Esophagus (tissue), 2 donors: Measurements from ENCODE around the gene WNT5B. TPM values are rescaled to one million over a fixed set of nuclear protein-coding genes. Genes with fewer than 3 reads are reported as not detected.
A peak's percentile ranks its signal among the peaks of the same experiment; 100 is the strongest.

Experiments used
- H3K27ac ChIP-seq, 2 donors: one replicate each; pipeline ENCODE4 v1.5.1; 2013; ENCODE audit warnings: low read depth in 2 of 2, mild to moderate bottlenecking in 2 of 2, inconsistent platforms in 1 of 2, low read length in 1 of 2, moderate library complexity in 1 of 2
- H3K27me3 ChIP-seq, 2 donors: one replicate each; pipeline ENCODE4 v1.6.1; 2013; ENCODE audit warnings: low read length in 2 of 2, control low read depth in 1 of 2, mild to moderate bottlenecking in 1 of 2; ENCODE audit not compliant: insufficient read depth in 2 of 2, control insufficient read depth in 1 of 2
- H3K36me3 ChIP-seq, 2 donors: one replicate each; pipeline ENCODE4 v1.6.1; 2013; ENCODE audit warnings: low read length in 1 of 2; ENCODE audit not compliant: control insufficient read depth in 2 of 2, insufficient read depth in 2 of 2
- H3K4me1 ChIP-seq, 2 donors: one replicate each; pipeline ENCODE4 v1.6.1; 2013; ENCODE audit warnings: low read length in 1 of 2; ENCODE audit not compliant: control insufficient read depth in 2 of 2, insufficient read depth in 2 of 2
- H3K4me3 ChIP-seq, 2 donors: one replicate each; pipeline ENCODE4 v1.5.1; 2013; ENCODE audit warnings: low read length in 2 of 2, mild to moderate bottlenecking in 2 of 2, low read depth in 1 of 2, moderate library complexity in 1 of 2
- H3K9me3 ChIP-seq, 2 donors: one replicate each; pipeline ENCODE4 v1.6.1; 2013; ENCODE audit warnings: mild to moderate bottlenecking in 2 of 2, low read depth in 1 of 2, low read length in 1 of 2, moderate library complexity in 1 of 2; ENCODE audit not compliant: control insufficient read depth in 2 of 2, insufficient read depth in 1 of 2
- WGBS, 2 donors: extraction: QIAGEN DNeasy Blood & Tissue Kit; methylation state at CpG; one replicate each; pipeline ENCODE4 v1.1.7; 2013; 5-methylcytosine and 5-hydroxymethylcytosine counted together
- polyA plus RNA-seq, 2 donors: library from polyadenylated mRNA; stranded (reverse); fragments of 200-250 nt; gene quantifications; one replicate each; pipeline ENCODE4 v1.2.3, GENCODE V29; 2013
- donor health status: healthy with polysubstance abuse.
- donor health status: Bipolar disorder and iron deficiency.

Gene WNT5B
- polyA plus RNA-seq, 2 donors = 10.1 to 13.9 TPM

DNA sequence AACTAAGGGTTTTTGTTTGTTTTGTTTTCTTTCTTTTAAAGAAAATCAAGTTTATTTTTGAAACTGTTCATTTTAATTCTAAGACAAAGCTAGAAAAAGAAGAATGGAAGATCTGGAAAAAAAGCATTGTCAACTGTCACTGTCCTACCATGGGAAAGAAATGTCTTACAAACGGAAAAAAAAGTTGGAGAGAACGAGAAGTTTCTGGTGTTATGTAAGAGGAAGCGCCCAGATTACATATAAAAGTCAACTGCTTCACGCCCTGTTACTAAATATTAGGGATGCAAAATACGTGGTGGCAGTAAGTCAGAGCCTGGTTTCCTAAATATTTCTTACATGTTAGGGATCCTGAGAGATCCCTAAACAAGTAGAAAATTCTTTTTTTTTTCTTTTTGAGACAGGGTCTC, 20.3 kb upstream of the WNT5B start:
- no peaks in the 10 kb centered on the region for H3K9me3 ChIP-seq
- no peaks in the 10 kb centered on the region for H3K27me3 ChIP-seq
- H3K27ac ChIP-seq = peak overlapping the region; percentile 43 to 80
- H3K36me3 ChIP-seq = no peaks in the 10 kb centered on the region
- no peak overlapping the region for H3K4me3 ChIP-seq
- H3K4me1 ChIP-seq = peaks cover 0 to 5% of the 10 kb centered on the region in 2 donors
- 26 to 39% methylated on average over 5 of the region's 5 CpGs for WGBS, 2 donors

DNA sequence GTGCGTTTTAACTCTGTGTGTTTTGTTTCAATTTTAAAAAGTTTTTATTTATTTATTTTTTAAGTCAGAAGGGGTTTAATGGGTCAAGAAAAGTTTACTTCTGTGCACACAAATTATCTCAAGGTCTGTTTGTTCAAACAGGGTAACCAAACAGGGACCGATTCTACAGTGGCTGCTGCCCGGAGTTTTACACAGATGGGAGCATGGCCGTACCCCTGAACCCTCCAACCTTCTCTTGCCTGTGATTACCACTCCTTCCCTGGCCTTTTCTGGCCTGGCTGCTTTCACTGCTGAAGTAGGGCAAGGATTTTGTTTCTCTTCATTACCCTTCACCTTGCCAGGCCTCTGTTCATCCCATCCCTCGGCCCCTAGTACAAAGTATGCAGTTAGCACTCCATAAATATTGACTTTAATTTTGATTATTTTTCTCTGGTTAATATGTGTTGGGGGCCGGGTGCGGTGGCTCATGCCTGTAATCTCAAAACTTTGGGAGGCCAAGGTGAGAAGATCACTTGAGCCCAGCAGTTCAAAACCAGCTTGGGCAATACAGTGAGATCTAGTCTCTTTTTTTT, 18.9 kb upstream of the WNT5B start:
- H3K9me3 ChIP-seq = no peaks in the 10 kb centered on the region
- no peaks in the 10 kb centered on the region for H3K27me3 ChIP-seq
- peak overlapping the region in 1 of 2 donors; percentile 24 for H3K27ac ChIP-seq
- WGBS, 2 donors = 79 to 93% methylated on average over 7 of the region's 7 CpGs
- no peaks in the 10 kb centered on the region for H3K36me3 ChIP-seq
- no peak overlapping the region for H3K4me3 ChIP-seq
- H3K4me1 ChIP-seq = peaks cover 0 to 2% of the 10 kb centered on the region in 2 donors

DNA sequence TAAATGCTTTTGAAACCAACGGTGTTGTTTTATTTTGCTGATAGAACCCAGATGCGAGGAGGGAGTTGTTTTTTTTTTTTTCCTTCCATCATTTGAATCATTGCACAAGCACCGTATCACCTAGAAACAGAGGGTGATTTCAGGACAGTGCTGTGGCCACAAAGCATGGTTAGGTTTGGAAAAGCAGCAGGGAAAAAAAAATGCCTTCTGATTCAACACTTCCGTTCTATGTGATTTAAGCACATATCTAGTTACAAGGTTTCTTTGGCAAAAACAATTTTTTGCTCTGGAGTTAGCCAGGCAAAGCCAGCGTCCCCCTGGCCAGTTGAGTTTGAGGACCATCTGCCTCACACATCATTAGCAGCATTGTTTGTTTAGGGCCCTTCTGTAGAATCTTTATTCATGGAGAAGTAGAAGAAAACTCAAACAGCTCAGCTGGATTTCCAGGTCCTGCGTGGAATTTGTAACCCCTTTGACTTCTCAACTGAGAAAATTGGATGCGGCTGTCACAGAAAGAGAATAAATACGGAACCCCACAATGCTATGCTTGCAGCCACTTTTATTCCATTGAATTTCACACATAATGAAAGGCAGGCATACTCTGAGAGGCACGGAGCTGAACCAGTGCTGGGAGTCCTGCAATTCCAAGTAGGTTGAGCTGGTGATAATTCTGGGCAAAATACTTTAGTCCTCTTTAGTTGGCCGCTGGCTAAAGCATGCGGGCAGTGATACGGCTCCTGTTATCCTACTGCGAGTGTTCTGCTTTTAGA, 17.0 kb upstream of the WNT5B start:
- no peak overlapping the region for H3K4me3 ChIP-seq
- H3K9me3 ChIP-seq = no peaks in the 10 kb centered on the region
- peaks cover 0 to 2% of the 10 kb centered on the region in 2 donors for H3K4me1 ChIP-seq
- 82 to 83% methylated on average over 13 of the region's 13 CpGs for WGBS, 2 donors
- H3K27ac ChIP-seq = no peak overlapping the region
- no peaks in the 10 kb centered on the region for H3K36me3 ChIP-seq
- no peaks in the 10 kb centered on the region for H3K27me3 ChIP-seq

DNA sequence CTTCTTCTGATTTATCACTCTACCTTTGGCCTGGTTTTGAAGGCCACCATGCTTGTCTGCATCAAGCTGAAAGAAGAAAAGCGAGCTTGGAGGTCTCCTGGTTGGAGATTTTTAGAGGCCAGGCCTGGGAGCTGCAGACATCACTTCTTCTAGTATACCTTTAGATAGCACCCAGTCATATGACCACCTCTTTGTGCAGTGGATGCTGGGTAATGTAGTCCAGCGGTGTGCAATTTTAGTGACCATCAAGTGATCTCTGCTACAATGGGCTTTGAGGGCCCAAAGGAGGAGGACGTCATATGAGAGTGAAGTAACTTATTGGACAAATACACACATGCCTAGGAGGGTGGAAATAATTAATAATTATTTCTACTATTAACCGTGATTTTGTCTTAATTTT, 15.2 kb upstream of the WNT5B start:
- Histone ChIP-seq H3K4me3 (no peak overlapping the region), H3K27ac (no peak overlapping the region), H3K27me3 (no peaks in the 10 kb centered on the region), H3K4me1 (peaks cover 0 to 2% of the 10 kb centered on the region in 2 donors), H3K9me3 (no peaks in the 10 kb centered on the region), H3K36me3 (no peaks in the 10 kb centered on the region)
- WGBS, 2 donors = 90 to 94% methylated on average over 4 of the region's 4 CpGs

DNA sequence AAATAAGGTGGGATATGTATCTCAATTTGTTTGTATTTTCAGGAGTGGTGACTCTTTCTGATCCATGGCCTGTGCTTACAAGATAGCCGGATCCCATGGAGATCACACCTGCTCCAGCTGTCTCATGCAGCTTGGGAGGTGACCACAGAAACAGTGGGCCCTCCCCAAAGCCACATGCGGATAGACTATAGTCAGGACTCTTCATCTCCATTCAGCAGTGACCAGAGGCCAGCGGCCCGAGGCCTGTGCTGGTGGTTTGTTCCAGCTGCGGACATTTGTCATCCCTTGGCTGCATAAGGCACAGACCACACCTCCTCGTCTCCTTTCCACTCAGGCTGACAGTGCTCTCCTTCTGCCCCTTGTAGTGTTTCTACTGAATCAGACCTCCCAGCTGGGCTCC, 14.7 kb upstream of the WNT5B start:
- Histone ChIP-seq H3K4me3 (no peak overlapping the region), H3K4me1 (no peaks in the 10 kb centered on the region), H3K36me3 (no peaks in the 10 kb centered on the region), H3K27ac (no peak overlapping the region), H3K27me3 (no peaks in the 10 kb centered on the region), H3K9me3 (no peaks in the 10 kb centered on the region)
- WGBS, 2 donors = 92 to 99% methylated on average over 6 of the region's 6 CpGs

DNA sequence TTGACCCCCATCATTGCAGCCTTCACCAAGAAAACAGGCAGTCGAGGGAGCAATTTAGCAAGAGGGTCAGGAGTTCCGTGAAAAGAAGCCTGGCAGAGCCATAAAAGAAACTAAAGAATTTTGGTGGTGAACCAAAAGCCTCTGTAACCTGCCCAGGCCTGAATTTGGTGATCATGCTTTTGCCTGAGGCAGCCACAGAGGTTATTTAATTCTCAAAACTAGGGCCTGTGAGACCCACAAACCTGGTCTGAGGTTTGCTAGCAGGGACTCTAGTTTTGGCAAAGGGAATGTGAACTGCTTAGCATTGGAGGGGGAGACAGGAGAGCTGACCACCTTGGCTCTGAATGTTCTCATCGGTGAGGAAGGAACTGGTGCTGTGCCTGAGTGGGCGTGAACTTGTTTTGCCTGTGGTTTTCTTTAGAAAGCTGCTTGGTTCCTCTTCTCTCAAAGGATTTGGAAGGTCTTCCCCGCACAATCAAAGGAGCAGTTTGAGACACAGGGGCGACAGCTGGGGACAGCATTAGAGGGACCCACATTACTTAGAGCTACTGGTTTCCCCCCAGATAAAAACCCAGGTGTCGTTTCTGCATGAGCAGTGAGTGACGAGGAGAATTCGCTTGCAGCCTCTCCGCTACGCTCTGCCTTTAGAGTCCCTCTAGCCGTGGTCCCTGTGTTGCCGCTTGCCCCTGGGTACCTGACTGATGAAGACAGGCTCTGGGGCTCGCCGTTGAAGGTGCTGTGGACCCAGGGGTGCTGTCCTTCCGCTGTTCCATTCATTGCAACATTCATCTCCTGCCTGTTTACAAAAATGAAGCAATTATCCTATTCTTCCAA, 12.6 kb upstream of the WNT5B start:
- 50 to 67% methylated on average over 16 of the region's 16 CpGs for WGBS, 2 donors
- Histone ChIP-seq H3K27ac (peak overlapping the region; percentile 32 to 76), H3K27me3 (no peaks in the 10 kb centered on the region), H3K4me1 (peaks cover 0 to 2% of the 10 kb centered on the region in 2 donors), H3K36me3 (no peaks in the 10 kb centered on the region), H3K9me3 (no peaks in the 10 kb centered on the region), H3K4me3 (peak overlapping the region; percentile 12 to 16)

DNA sequence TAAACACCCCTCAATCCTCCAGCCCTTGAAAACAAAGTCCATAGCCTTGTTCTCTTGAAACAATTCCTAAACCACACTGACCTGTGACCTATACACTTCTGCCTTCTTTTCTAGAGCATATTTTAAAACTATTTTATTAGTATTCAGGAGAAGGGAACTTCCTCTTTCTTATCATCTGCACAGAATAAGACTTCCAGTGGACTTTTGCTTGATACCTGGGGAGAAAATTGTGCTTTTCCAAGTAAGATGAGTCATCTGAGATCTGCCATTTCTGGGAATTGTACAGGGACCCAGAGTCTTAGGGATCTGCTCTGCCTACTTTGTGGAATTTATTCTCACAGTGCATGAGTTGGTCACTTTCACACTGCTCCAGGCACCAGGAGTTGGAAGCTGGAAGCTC, 10.5 kb upstream of the WNT5B start:
- Histone ChIP-seq H3K27me3 (no peaks in the 10 kb centered on the region), H3K4me3 (peak overlapping the region in 1 of 2 donors; percentile 22), H3K27ac (peak overlapping the region; percentile 26 to 42), H3K9me3 (no peaks in the 10 kb centered on the region), H3K4me1 (peaks cover 0 to 2% of the 10 kb centered on the region in 2 donors), H3K36me3 (no peaks in the 10 kb centered on the region)

DNA sequence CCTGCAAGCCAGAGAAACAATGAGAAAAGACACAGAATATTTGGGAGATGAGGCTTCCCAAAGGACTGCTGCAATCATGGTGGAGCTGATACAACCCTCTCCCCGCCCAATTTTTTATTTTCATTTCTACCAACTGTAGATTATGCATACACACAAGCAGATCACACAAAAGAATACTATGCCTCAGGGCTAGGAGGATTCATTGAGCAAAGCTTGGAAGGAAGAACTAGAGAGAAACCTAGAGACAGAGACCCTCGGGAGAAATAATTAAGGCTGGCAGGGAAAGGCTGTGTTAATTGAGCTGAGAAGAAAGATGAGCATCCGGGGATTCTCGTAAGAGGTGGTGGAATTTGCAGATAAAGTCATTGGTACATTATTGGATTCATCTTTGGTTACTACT, 9.9 kb upstream of the WNT5B start:
- H3K4me3 ChIP-seq = peak overlapping the region in 1 of 2 donors; percentile 22
- H3K36me3 ChIP-seq = no peaks in the 10 kb centered on the region
- no peaks in the 10 kb centered on the region for H3K9me3 ChIP-seq
- H3K27ac ChIP-seq = peak overlapping the region in 1 of 2 donors; percentile 26
- WGBS, 2 donors = 54 to 61% methylated on average over 4 of the region's 4 CpGs
- no peaks in the 10 kb centered on the region for H3K27me3 ChIP-seq
- H3K4me1 ChIP-seq = peaks cover 0 to 2% of the 10 kb centered on the region in 2 donors

DNA sequence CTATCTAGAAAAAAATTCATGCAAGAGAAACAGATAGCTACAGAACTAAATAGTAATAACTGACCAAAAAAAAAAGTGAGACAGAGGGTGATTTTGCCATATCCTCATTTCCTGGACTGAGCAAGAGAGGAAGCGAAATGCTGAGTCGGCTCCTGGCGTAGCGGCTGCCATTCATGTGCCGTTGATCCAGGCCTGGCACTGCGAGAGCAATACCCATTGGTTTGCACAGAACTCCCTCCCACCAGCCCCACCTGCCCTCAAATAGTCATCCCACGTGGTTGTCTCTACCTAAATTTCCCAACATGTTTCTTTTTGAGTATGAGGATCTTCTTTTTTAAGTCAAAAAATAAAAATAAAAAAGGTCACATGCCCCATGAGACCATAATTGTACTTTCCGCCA, 9.4 kb upstream of the WNT5B start:
- Histone ChIP-seq H3K27me3 (no peaks in the 10 kb centered on the region), H3K36me3 (no peaks in the 10 kb centered on the region), H3K4me1 (peaks cover 0 to 2% of the 10 kb centered on the region in 2 donors), H3K9me3 (no peaks in the 10 kb centered on the region), H3K27ac (no peak overlapping the region), H3K4me3 (peak overlapping the region in 1 of 2 donors; percentile 19)
- 36 to 45% methylated on average over 8 of the region's 8 CpGs for WGBS, 2 donors
